ENCODE data around the gene STK26.
"Not testable (repeated sequence)": the region's sequence is repeated elsewhere in the genome, so short reads cannot be mapped to it uniquely, and the experiment has no call there.

STK26 gene

GRCh38 chrX:132037479-132037993 is 14.4 kb downstream of the STK26 start:
- no peak for DNase-seq

GRCh38 chrX:132040066-132040465 is 17.0 kb downstream of the STK26 start:
- no peak for DNase-seq

GRCh38 chrX:132041015-132041414 is 17.9 kb downstream of the STK26 start:
- DNase-seq, result no peak

- no peak for DNase-seq
Measured at GRCh38 chrX:132043977-132044376, 20.9 kb downstream of the STK26 start.

GRCh38 chrX:132044953-132045352 is 21.9 kb downstream of the STK26 start:
- no peak for DNase-seq

- DNase-seq, result no peak
Measured at GRCh38 chrX:132045456-132045855, 22.4 kb downstream of the STK26 start.

- no peak for DNase-seq
Measured at GRCh38 chrX:132046533-132046932, 23.4 kb downstream of the STK26 start.

- DNase-seq, result not testable (repeated sequence)
Measured at GRCh38 chrX:132051778-132052177, 28.7 kb downstream of the STK26 start.

- no peak for DNase-seq
Measured at GRCh38 chrX:132058050-132058449, 34.9 kb downstream of the STK26 start.

GRCh38 chrX:132058975-132059374 is 35.9 kb downstream of the STK26 start:
- DNase-seq, result no peak

- DNase-seq, result no peak
Measured at GRCh38 chrX:132059973-132060540, 37.0 kb downstream of the STK26 start.

GRCh38 chrX:132063334-132063733 is 40.2 kb downstream of the STK26 start:
- DNase-seq, result no peak

- DNase-seq, result no peak
Measured at GRCh38 chrX:132063862-132064261, 40.8 kb downstream of the STK26 start.

- no peak for DNase-seq
Measured at GRCh38 chrX:132068405-132068804, 45.3 kb downstream of the STK26 start.

GRCh38 chrX:132071254-132071653 is 48.2 kb downstream of the STK26 start:
- DNase-seq, result no peak

- no peak for DNase-seq
Measured at GRCh38 chrX:132077414-132077813, 54.3 kb downstream of the STK26 start.

GRCh38 chrX:132077912-132078311 is 54.8 kb downstream of the STK26 start:
- no peak for DNase-seq

- DNase-seq, result no peak
Measured at GRCh38 chrX:132085786-132086185, 62.7 kb downstream of the STK26 start.

- DNase-seq, result no peak
Measured at GRCh38 chrX:132086672-132087071, 63.6 kb downstream of the STK26 start.

- DNase-seq, result no peak
Measured at GRCh38 chrX:132088864-132089263, 65.8 kb downstream of the STK26 start.

- no peak for DNase-seq
Measured at GRCh38 chrX:132090403-132091159, 67.5 kb downstream of the STK26 start.

- peak; percentile 36 for DNase-seq
Measured at GRCh38 chrX:132092439-132093065, 69.5 kb downstream of the STK26 start.

- no peak for DNase-seq
Measured at GRCh38 chrX:132093239-132093860, 70.2 kb downstream of the STK26 start.

- DNase-seq, result no peak
Measured at GRCh38 chrX:132094164-132094563, 71.1 kb downstream of the STK26 start.
